ENCODE data around the gene ZSCAN22.

ZSCAN22 gene

DNA sequence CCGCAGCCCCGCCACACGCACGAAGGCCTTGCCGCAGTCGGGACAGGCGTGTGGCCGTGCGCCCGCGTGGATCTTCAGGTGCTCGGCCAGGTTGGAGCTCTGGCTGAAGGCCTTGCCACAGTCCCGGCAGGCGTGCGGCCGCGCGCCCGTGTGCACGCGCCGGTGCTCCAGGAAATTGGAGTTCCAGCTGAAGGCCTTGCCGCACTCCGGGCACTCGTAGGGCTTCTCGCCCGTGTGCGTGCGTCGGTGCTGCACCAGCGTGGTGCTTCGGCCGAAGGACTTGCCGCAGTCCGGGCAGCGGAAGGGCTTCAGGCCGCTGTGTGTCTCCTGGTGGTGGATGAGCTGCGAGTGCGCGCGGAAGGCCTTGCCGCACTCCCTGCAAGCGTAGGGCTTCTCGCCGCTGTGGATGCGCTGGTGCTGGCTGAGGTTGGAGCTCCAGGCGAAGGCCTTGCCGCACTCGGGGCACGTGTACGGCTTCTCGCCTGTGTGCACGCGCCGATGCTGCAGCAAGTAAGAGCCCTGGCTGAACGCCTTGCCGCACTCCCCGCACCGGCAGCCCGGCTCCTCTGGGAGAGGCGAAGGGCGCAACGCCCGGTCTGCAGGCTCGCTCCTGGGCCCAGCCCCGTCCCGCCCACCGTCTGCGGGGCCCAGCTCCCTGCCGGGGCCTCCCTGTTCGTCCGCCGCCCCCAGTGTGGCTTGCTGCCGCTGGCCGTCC lies 30.1 kb downstream of the ZSCAN22 start:
- POLR2A ChIA-PET, result interaction anchor here (0.6 kb wide), 1 partner anchor 205 kb away, joined by 4 read pairs; no protein-coding TSS in a partner anchor

DNA sequence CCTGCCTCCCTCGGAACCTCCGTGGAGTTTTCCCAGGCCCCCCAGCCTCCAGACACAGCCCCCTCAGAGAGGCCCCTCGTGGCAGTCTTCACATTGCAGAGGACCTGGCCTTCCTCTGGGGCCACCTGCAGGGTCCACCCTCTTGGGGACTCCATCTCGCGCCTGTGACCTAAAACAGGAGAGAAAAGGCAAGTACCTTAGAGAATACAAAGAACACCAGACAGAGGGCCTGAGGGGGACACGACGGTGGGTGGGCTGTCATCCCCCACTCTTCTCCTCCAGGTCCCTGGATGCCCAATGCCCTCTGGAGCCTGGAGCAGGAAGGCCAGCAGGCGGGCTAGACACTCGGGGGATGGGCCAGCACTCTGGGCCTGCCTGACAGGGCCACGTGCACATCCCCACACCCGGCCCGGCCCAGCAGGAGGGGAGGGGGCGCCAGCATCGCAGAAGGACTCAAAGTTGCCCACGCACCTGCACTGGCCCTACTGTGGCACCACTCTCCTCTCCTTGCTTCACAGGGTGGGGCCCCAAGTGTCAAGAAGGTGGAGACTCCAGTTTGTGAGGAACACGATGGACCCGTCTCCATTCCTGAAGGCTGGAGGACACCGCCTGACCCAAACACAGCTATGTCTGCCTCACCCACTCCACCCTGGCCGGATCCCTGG lies 30.8 kb downstream of the ZSCAN22 start:
- ChIA-PET CTCF (no interaction called here), POLR2A (no interaction called here)
- DNase-seq (ENCODE audit: extremely low spot score), result no peak
- TF ChIP-seq, protein P1, sequence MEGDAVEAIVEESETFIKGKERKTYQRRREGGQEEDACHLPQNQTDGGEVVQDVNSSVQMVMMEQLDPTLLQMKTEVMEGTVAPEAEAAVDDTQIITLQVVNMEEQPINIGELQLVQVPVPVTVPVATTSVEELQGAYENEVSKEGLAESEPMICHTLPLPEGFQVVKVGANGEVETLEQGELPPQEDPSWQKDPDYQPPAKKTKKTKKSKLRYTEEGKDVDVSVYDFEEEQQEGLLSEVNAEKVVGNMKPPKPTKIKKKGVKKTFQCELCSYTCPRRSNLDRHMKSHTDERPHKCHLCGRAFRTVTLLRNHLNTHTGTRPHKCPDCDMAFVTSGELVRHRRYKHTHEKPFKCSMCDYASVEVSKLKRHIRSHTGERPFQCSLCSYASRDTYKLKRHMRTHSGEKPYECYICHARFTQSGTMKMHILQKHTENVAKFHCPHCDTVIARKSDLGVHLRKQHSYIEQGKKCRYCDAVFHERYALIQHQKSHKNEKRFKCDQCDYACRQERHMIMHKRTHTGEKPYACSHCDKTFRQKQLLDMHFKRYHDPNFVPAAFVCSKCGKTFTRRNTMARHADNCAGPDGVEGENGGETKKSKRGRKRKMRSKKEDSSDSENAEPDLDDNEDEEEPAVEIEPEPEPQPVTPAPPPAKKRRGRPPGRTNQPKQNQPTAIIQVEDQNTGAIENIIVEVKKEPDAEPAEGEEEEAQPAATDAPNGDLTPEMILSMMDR (IDR thresholded peaks at IDR 0.05; ENCODE audit: control extremely low read depth, extremely low read depth, low read depth, missing control alignments), result no peak

More for the DNA sequence above, 30.1 kb downstream of the ZSCAN22 start:
- TF ChIP-seq, protein P1 (IDR thresholded peaks at IDR 0.05; ENCODE audit: control extremely low read depth, extremely low read depth, low read depth, missing control alignments), result no peak
- CTCF ChIA-PET, result no interaction called here
- no peak for DNase-seq (ENCODE audit: extremely low spot score)

DNA sequence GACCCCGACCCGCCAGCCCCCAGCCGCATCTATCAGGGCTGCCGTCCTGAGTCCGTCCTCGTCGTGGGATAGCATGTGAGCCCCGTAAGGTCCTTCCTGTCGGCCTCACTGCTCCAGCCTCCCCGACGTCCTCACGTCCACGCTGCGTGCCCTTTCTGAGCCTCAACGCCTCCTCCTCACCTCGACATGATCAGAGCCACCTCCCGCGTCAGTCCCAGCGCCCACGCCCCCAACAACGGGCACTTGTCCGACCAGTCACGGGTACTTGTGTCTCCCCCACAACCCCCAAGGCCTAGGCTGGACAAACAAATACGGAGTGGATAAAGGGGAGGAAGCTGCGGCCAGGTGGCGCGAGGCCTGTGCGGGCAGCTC lies 35.1 kb downstream of the ZSCAN22 start:
- TF ChIP-seq, protein P1 (IDR thresholded peaks at IDR 0.05; ENCODE audit: control extremely low read depth, extremely low read depth, low read depth, missing control alignments), result no peak
- peak; percentile 68 for DNase-seq (ENCODE audit: extremely low spot score)
- ChIA-PET CTCF (interaction anchor here (0.6 to 3.2 kb wide), 11 partner anchors 11 to 158 kb away, joined by 3 to 14 read pairs (median 5); partner anchors contain the start of genes ZBTB45, ZNF132 and ZSCAN22), POLR2A (interaction anchor here (1.0 kb wide), 2 partner anchors 10 to 57 kb away, joined by 3 to 9 read pairs; partner anchors contain the start of gene ERVK3-1)

DNA sequence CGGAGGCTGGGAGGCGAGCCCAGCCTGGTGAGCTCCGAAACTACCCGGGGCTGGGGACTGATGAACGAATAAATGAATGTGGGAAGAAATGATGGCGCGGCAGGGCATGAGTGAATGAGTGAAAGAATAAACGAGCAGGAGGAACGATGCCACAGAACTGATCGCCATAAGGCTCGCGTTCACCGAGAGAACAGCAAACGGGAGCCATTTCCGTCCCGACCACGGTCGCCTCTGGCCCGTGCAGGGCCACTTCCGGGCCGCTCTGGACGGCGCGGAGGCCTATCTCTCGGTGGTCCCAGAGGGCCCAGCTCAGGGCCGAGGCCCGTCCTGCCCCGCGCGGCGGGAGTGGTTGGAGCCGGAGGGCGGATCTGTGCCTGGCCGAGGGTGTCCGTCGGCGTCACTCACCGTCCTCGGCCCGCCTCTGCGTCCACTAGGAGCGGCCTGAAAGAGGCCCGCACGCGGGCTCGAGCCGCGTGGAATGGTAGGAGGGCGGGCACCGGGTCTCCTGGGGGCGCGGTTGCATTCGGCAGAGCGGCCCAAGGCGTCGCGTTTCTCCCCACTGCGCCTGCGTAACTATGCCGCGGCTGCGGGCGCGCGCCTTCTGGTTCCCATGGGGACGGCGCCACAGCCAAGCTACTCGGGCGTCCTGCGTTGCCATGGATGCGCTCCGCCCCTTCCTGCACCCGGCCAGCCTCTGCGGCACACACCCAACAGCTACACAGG lies 35.6 kb downstream of the ZSCAN22 start, which contains the start of gene ZNF497:
Gene ZNF497 (minus strand): TSS at position 480 of the 723 bp plus-strand sequence. CDS start 5,116 bp downstream, outside the sequence.
- peak; percentile 100 for DNase-seq (ENCODE audit: extremely low spot score)
- TF ChIP-seq, protein P1 (IDR thresholded peaks at IDR 0.05; ENCODE audit: control extremely low read depth, extremely low read depth, low read depth, missing control alignments), result no peak
- POLR2A ChIA-PET, result interaction anchor here (0.6 to 1.0 kb wide), 6 partner anchors 11 to 1078 kb away, joined by 3 to 9 read pairs (median 4); partner anchors contain the start of genes ERVK3-1, RPS5 and ZNF552
- CTCF ChIA-PET, result interaction anchor here (0.6 to 3.2 kb wide), 12 partner anchors 11 to 157 kb away, joined by 3 to 14 read pairs (median 4); partner anchors contain the start of genes ZBTB45, ZNF132 and ZSCAN22

DNA sequence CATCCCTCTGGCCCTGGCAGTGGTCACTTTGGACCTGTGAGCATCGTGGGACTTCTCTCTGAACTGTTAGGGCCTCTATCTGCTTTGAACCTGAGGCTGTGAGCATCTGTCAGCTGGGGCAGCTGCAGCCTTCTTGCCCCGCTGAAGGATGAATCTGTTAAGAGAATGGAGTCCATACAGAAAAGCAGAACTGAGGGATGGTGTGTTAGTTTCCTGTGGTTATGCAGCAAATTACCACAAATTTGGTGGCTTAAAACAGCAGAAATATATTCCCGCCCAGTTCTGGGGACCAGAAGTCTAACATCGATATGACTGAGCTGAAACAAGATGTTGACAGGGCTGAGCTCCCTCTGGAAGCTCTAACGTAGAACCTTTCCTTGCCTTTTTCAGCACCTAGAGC lies 37.4 kb downstream of the ZSCAN22 start:
- TF ChIP-seq, protein P1 (IDR thresholded peaks at IDR 0.05; ENCODE audit: control extremely low read depth, extremely low read depth, low read depth, missing control alignments), result no peak
- DNase-seq (ENCODE audit: extremely low spot score), result no peak
- ChIA-PET POLR2A (interaction anchor here (0.8 kb wide), 1 partner anchor 10 kb away, joined by 3 read pairs; no protein-coding TSS in a partner anchor), CTCF (interaction anchor here (1.7 to 3.2 kb wide), 5 partner anchors 10 to 155 kb away, joined by 3 to 12 read pairs (median 7); partner anchors contain the start of gene ZBTB45)

Data from GM10248 (cell line).